ENCODE data around the gene LRIT2.

Gene LRIT2

DNA sequence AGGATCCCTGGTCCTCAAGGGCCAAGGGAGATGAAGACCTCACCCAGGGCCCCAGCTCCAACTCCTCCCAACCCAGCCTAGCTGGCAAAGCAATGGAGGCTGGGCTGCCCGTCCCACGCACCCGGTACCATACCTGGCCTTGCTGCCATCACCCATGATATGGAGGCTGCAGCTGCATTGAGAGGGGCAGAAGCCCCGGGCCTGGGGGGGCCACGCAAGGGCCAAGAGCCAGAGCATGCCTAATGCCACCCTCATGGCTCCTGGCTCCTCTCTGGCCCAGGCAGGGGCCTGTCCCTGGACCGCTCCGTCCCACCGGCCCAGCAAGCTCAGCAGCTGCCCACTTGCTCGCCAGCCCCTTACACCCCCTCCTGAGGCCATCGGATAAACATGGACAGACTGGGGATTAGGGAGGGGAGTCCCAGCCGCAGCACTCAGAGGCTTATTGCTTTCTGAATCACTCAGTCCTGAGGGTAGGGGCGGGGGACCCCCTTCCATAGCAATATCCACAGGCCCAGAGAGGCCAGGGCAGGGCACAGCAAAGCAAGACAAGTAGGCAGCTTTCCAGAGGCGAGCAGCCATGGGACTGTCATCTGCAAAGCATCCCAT lies 15.9 kb upstream of the LRIT2 start, which contains the start of gene LRIT1:
TSS of gene LRIT1 (minus strand) at position 362 of the 606 bp plus-strand sequence. CDS start at position 255, 107 bp downstream.
- no peak for DNase-seq

DNA sequence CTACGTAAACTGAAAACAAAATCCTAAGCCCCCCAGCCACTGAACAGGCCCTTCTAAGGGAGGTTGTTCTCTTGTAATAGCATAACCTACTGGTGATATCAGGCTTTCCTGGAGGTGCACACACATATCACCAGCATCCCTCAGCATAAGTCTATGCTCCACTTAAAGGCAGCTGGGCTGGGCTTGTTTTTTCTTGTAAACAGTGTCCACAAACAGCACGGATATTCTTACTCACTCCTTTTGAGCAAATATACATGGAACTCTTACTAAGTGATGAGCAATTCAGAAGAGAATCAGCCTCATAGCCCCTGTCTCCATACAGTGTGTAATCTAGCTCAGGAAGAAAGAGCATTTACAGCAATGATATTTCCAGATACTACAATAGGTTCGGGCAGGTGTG lies 13.6 kb upstream of the LRIT2 start:
- no peak for DNase-seq

DNA sequence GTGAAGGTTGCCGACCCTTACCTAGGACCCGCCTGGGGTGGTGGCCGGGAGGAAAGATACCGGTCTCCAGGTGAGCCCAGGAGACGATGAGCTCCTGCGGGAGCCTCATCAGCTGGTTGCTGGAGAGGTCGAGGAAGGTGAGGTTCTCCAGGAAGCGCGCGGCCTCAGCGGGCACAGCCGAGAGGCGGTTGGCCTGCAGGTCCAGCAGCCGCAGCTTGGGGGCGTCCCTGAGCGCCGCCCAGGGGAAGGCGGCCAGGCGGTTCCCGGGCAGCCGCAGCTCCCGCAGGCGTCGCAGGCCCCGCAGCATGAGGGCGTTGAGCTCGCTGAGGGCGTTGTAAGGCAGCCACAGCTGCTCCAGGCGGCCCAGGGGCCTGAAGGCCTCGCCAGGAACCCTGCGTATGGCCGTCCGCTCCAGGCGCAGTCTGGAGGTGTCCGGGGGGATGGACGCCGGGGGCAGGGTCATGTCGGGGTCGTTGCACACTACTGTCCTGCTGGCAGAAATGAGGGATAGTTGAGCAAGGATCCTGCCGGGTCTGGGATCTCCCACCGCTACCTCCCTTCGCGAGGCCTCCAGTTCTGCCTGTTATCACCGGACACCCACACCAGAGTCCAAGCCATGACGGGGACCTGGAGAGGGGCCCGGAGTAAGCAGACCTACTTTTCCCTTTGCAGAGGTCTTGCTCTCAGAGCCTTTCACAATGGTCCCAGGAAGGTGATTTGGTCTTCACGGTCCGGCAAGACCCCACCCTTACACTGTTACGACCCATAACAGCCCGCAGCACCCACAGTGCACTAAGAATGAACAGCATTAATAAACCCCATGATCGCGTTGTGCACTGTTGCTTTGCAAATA lies 12.1 kb upstream of the LRIT2 start:
- no peak for DNase-seq

DNA sequence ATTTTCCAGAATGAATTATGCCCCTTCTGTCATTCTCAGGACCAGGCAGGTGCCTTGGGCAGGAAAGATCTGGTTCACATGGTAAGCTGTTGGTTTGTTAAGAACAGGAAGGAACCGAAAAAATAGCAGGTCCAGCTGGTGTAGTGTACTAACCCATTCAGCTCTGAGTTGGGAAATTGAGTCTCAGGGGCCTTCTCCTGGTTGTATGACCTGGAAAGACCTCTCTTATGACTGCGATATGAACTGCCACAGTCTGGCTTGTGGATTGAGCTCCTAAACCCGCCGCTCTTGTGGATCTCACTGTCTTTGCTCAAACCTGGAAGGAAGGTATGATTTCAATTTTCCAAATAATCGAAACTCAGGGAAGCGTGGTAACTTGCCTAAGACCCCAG lies 11.5 kb upstream of the LRIT2 start:
- DNase-seq = no peak

DNA sequence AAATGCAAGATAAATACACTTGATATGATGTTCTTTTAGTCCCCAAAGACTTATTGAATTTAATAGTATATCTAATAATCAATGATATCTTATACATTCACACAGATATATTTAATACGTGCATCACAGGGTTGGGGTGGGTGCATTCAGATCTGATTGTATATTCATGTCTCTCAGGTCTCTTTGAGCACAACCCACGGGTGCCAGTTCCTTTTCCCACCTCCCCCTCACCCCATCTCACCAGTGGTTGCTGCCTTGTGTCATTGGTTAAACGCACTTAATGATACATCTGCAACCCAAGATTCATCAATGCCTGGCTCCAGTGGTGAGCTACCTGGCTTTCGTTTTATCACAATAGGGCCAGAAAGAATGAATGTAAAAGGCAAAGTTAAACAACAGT lies 9.8 kb upstream of the LRIT2 start:
- no peak for DNase-seq

DNA sequence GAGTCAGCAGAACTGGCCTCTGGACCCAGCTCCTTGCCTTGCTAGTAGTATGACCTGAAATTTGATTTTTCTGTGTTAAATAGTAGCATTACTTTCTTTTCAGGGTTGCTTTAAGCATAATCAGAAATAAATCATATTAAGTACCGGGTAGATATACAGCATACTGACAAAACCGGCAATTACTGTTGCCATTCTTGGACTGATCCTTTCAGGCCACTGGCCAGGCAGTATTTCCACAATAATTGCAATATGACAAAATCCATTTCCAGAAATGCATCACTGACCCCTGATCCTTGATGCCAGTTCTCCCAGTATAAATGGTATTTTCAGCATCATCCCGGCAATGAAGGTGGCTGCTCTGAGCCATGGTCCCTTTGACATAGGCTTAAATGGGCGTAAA lies 9.1 kb upstream of the LRIT2 start:
- DNase-seq = no peak

DNA sequence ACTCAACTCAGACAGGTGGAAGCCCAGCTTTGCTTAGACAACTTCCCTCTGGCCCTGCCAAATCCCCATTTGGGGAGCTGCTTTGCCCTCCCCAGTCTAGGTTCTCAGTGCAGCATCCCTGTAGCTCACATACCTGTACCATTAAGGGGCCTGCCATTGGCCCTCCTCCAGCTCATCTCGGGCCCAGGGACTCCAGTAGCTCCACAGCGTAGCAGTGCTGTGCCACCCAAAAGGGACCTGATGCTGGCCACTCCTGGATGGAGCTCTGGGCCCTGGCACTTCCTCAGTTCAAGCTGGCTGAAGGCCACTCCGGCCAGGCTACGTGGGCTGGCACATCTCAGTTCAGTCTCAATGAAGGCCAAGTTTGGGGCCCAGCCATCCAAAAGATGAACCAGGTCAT lies 8.6 kb upstream of the LRIT2 start:
- DNase-seq = no peak

DNA sequence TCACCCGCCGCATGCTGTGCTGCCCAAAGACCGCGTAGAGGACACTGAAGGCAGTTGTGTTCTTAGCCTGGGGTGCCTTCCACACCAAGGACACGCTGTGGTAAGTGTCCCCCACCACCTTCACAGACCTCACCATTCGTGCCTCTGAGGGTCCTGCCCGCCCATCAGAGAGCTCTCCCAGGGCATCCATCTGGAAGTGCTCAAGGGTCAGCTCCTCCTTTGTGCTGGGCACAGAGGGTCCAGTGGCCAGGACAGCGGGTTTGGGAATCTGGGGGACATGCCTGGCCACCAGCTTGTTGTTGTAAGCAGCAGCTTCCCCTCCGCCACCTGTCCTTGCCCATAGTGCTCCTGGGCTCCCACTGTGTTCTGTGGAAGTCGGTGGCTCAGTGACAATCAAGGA lies 7.0 kb upstream of the LRIT2 start:
- no peak for DNase-seq

DNA sequence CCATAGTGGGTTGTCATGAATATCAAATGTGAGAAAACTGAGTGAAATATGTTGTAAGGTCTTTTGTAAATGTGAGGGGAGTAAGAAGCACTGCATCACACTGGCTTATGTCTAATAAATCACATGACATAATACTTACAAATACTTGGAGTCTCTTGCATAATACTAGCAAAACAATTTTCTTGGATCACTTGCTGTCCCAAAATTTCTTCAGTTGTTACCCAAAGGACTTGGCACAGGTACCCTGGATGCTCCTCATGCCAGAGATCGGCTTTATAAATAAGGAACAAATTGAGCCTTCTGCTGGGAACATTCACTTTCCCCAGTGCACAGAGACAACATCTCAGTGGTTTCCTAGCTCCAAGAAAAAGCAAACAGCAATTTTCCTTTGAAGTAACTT lies 5.0 kb upstream of the LRIT2 start:
- DNase-seq = no peak

DNA sequence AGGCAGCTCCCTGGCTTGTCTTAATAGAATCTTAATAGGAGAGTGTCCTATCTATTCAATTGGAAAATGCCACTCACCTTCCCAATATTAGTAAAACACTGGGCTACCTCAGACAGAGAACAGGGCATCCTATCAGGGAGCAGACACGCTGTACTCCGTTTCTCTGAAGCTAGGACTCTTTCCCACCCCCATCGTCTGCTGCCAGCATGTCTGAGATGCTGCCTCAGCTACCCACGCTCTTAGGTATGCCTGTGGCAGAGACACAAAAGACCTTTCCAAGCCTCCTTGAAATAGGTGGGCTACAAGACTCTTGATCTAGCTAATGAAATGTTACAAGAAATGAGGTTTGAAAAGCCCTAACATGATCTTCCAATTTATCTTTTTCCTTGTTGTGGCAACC lies 2.5 kb upstream of the LRIT2 start:
- DNase-seq = no peak

DNA sequence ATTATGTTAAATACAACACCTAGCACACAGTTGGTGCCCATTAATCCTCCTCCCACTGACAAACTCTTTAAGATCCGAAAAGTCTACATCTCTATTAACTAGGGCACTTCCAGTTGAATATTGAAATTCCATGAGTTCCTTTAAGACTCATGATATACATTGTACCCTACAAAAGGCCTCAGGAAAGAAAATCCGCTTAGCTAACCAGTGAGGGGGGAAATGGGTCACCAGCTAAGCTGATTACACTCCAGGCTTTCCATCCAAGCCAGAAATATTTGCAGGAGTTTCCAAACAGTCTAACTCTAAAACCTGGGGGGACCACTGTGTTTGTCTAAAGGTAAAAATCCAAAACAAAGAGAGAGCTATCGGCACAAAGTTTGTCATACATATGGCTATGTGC lies 1.3 kb upstream of the LRIT2 start:
- no peak for DNase-seq

DNA sequence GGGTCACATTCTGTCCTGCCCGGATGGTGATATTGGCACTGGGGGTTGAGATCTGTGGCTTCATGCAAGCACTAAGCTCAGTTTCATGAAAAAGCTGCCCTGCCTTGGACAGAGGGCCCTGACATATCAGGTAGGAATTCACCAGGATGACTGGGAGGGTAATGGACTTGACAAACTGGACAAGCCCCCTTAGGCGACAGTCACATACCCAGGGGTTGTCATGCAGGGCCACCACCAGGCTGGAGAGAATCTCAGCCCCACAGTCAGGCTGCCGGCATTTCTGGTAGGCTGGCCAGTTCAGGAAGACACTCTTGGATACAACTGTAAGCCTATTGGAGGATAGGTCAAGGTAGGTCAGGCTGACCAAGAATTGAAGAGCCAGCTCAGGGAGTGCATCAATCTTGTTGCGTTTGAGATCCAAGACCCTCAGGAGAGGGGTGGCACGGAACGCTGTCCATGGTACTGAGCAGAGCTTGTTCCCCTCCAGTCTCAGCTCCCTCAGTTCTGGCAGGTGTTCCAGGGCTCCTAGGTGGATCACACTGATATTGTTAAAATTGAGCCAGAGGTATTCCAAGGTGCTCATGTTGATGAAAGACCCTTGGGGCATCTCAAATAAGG lies 824 bp downstream of the LRIT2 start:
- no peak for DNase-seq

DNA sequence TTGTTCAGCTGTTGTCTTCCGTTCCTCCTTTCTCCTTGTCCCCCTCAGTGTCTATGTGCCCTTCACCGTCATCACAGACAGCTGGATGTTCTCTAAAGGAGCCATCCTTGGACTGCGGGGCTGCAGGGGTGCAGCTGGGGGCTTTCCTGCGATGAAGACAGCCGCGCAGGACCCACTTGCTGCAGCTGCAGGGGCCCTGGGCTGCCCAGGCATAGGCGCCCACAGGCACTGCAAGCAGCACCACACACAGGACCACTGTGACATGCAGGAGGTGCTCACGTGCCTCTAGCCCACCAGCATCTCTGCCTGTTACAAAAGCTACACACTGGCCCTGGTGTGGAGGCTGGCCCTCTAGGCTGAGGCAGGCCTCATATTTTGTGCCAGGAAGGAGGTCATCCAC lies 3.4 kb downstream of the LRIT2 start:
- DNase-seq = no peak

DNA sequence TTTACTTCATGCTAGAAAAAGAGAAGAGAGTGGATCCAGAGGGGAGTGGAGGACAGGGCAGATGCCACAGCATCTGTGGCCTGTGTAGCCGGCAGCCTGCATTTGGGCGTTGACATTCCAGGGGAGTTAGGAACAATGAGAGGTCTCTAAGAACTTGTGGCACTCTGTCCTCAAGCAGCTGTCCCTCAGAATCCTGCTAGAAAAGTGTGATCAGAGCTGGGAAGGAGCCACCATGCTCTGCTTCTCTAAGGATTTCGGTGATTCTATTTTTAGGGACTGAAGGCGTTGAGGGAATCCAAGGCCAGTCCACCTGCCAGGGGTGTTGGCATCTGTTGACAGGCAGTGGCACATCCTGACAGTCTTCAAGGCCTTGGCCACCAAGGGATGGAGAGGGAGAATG lies 7.6 kb downstream of the LRIT2 start:
- DNase-seq = no peak

DNA sequence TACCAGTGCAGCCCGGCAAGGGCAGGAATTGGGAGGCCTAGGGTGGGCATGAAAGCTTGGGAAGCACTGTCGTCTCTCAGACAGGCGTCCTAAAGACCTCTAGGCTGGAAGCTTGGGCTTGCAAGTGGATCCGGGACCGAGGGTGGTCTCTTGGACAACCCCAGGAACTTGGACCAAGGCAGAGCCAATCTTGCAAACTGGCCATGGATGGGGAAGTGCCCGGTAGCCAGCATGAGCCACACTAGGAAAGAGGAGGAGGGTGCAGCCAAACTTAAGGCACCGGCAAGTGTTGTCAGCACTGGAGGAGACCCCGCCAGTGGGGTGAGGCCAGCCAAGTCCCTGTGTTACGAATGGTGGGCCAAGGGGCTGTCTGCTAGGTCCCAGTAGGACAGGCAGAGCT lies 8.5 kb downstream of the LRIT2 start:
- no peak for DNase-seq

DNA sequence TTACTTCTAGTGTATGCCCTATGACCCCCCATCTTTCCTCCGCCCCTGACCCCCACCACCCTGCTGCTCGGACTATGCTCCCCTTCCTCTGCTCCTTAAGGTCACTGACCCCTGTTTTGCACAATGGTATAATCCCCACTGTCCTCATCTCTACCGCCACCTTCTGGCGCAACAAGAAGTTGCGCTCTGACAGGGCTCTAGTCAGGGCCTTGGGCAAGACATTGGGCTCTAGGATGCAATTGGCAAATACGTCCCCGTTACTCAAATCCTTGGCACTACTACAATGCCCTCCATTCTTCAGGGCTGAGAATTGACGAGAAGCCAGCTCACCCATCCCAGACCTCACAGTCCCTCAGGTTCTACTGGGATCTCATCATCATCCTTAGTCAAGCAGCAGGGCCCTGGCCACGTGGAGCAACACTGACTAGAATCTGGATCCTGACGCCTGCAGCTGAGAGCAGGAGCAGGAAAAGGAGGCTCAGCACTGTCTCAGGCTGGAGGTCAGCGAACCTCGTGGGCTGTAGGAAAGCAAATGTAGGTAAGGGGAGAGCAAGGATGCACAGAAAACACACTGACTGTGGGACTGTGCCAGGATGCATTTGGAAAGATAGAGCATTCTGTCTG lies 10.6 kb downstream of the LRIT2 start:
- peak in 1 of 5 experiments; percentile 35 for DNase-seq

DNA sequence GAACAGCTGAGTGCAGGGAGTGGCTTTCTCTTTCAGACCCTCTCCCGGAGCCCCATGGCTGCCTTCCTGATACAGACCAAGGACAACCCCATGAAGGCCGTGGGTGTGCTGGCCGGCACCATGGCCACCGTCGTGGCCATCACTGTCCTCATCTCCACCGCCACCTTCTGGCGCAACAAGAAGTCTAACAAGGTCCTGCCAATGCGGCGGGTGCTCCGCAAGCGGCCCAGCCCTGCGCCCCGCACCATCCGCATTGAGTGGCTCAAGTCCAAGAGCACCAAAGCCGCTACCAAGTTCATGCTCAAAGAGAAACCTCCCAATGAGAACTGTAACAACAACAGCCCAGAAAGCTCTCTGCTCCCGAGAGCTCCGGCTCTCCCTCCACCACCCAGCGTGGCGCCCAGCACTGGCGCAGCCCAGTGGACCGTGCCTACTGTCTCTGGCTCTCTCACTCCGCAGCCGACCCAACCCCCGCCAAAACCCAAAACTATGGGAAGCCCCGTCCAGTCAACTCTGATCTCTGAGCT lies 11.2 kb downstream of the LRIT2 start:
- DNase-seq = no peak

DNA sequence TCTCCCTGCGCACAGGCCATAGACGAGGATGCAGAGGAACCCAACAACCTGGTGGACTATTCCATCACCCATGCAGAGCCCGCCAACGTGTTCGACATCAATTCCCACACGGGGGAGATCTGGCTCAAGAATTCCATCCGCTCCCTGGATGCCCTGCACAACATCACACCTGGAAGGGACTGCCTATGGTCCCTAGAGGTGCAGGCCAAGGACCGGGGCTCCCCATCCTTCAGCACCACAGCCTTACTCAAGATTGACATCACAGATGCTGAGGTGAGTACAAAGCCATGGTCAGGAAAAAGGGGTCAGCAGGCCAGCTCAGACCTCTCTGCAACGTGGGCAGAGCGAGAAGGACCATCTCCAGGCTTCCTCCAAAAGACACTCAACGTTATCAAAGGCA lies 12.3 kb downstream of the LRIT2 start:
- DNase-seq = no peak

DNA sequence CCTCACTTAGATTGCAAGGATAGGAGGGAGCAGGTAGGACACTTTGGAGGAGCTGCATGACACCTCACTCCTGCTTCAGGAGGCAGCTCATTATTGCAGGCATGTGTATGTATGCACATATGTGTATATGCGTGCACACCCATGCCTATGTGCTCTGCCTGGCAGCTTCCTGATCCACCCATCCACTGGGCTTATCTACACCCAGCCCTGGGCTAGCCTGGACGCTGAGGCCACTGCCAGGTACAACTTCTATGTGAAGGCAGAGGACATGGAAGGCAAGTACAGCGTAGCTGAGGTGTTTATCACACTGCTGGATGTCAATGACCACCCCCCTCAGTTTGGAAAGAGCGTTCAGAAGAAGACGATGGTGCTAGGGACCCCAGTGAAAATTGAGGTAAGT lies 13.3 kb downstream of the LRIT2 start:
- no peak for DNase-seq

DNA sequence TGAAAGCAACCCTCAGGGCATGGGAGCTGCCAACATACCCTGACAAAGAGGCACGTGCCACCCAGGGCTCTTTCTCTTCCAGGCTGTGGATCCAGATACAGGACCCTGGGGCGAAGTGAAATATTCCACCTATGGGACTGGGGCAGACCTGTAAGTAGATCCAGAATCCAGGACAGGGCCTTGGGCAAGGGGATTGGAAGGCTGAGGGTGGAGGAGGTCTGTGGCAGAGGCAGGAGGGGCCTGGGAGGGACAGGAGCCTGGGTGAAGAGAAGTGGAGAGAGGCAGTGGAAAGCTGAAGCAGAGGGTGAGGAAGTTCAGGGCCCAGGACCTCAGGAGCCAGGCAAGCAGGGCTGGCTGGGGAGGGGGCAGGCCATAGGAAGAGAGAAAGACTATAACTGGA lies 13.8 kb downstream of the LRIT2 start:
- no peak for DNase-seq

DNA sequence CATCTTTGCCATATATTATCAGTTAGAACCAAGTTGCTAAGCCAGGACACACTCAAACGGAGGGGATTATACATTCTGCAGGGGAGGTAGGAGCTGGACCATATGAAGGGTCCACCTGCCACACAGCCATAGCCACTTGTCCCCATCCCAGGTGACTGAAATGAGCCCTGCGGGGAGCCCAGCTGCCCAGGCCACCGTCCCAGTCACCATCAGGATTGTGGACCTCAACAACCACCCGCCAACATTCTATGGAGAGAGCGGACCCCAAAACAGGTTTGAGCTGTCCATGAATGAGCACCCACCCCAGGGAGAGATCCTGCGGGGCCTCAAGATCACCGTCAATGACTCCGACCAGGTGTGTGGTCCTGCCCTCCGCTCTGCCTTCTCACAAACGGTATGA lies 17.3 kb downstream of the LRIT2 start:
- no peak for DNase-seq

DNA sequence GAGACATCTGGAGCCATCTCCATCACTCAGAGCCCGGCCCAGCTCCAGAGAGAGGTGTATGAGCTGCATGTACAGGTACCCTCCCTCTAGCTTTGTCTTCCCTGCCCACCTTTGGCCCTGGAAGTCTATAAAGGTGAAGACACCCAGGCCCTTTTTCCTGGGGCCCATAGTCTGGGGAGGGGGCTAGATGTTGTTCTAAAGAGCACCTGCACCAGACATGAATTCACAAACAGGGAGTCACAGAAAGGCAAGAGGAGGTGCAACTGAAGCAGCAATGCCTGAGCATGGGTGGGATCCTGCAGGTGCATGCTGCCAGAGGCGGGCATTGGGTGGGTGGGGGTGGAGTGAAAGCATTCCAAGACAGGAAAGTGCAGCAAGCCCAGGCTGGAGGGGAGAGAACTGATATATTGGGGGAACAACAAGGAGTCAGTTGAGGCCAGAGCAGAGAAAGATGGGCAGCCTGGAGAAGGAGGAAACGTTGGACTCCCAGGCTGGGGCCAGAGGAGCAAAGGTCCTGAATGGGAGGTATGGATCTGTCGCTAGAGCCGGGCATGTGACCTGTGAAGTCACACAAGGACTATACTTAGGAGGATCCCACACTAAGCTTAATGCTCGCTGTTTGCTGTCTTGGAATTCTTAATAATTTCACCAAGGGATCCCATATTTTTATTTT lies 19.4 kb downstream of the LRIT2 start:
- no peak for DNase-seq

Measured in T-helper 2 cell (primary cell).